ENCODE results near the gene NCDN. TPM values are rescaled to one million over a fixed set of nuclear protein-coding genes. Genes with fewer than 3 reads are reported as not detected.

NCDN gene
- total and polyA plus RNA-seq, 2 of the 8 experiments (the other 6 are each of a cell fraction or from before 2014, with no cell fraction given), result 26.2 to 35.4 TPM

DNA sequence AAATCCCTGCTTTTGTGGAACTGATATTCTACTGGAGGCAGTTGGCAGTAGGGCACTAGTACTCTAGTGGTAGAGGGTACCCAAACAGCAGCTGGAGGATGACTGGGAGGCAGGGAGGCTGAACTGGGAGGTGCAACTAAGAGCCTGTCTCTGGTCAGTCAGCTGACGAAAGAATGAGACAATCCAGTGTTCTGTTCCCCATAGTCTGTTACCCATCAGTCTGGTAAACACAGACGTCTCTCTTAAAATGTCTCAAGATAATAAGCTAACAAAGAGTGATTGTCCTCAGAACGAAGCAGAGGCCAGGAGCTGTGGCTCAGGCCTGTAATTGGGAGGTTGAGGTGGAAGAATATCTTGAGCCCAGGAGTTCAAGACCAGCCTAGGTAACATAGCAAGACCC lies 45.9 kb downstream of the NCDN start:
- POLR2A ChIA-PET (ENCODE audit: partially characterized antibody), result no interaction called here
- no peak overlapping the region for H3K23ac ChIP-seq (ENCODE audit: insufficient read length)
- TF ChIP-seq CREB1 (IDR thresholded peaks at IDR 0.05) (no peak), FOSL1 (IDR thresholded peaks at IDR 0.05; ENCODE audit: insufficient read depth, low read depth, low read length) (no peak), POLR2AphosphoS5 (IDR thresholded peaks at IDR 0.05; ENCODE audit: low read depth, low read length) (no peak), GABPA (IDR thresholded peaks at IDR 0.05; ENCODE audit: borderline replicate concordance, insufficient read depth, low read length) (no peak), RBBP5 (IDR thresholded peaks at IDR 0.05; ENCODE audit: borderline replicate concordance, low read depth, low read length) (no peak), ASH2L (IDR thresholded peaks at IDR 0.05; ENCODE audit: low read length) (no peak), EZH2 (IDR thresholded peaks at IDR 0.05; ENCODE audit: low read depth, low read length, severe bottlenecking) (no peak), SUZ12 (IDR thresholded peaks at IDR 0.05; ENCODE audit: low read length) (no peak), KDM1A (IDR thresholded peaks at IDR 0.05; ENCODE audit: borderline replicate concordance, low read length) (no peak), CTBP2 (IDR thresholded peaks at IDR 0.05; ENCODE audit: borderline replicate concordance, insufficient read depth, insufficient read length, low read length) (no peak), POLR2A (IDR thresholded peaks at IDR 0.05; ENCODE audit: control extremely low read depth in 1 of 2, low read depth in 2 of 2, low read length in 2 of 2) (no peak), RNF2 (IDR thresholded peaks at IDR 0.05; ENCODE audit: borderline replicate concordance, low read depth, low read length, missing control alignments, poor library complexity, severe bottlenecking) (no peak)
- no peak overlapping the region for H3K18ac ChIP-seq (ENCODE audit: extremely low read depth, low read length)
- DNase-seq (ENCODE audit: low read depth in 1 of 2, low spot score in 2 of 2) (no peak), FAIRE-seq (no peak)
- H3K14ac ChIP-seq (ENCODE audit: insufficient read length), result no peak overlapping the region
- peaks cover 0 to 42% (median 26%) of the 10 kb centered on the region in 4 experiments; a peak in 4 of 8 replicates for H3K36me3 ChIP-seq (ENCODE audit: control insufficient read depth in 2 of 4, insufficient read depth in 4 of 4, low read length in 3 of 4)
- no peak overlapping the region for H2BK120ac ChIP-seq (replicated peaks; ENCODE audit: low read depth, low read length)
- H2AK5ac ChIP-seq (ENCODE audit: low read depth, low read length), result no peak overlapping the region
- H3K4me2 ChIP-seq (ENCODE audit: insufficient read depth in 1 of 2, low read depth in 2 of 2, low read length in 2 of 2), result no peak overlapping the region
- CTCF ChIA-PET (ENCODE audit: partially characterized antibody), result interaction anchor here (0.7 to 7.8 kb wide), 7 partner anchors 10 to 123 kb away, joined by 3 to 38 read pairs (median 4); no protein-coding TSS in a partner anchor
- H2BK5ac ChIP-seq (ENCODE audit: low read depth, low read length), result no peak overlapping the region
- H3K4me1 ChIP-seq (replicated peaks in 1 of 4; ENCODE audit: control insufficient read depth in 3 of 4, insufficient read depth in 4 of 4, low read length in 3 of 4), result no peaks in the 10 kb centered on the region
- H3K79me2 ChIP-seq (ENCODE audit: control insufficient read depth in 1 of 2, insufficient read depth in 2 of 2, low read length in 2 of 2), result peaks cover 0 to 13% of the 10 kb centered on the region in 2 experiments; a peak in 2 of 4 replicates
- H2BK12ac ChIP-seq (ENCODE audit: low read depth, low read length), result no peak overlapping the region
- H3K27ac ChIP-seq (ENCODE audit: low read depth, low read length), result no peak overlapping the region
- no peaks in the 10 kb centered on the region for H3K79me1 ChIP-seq (ENCODE audit: low read depth, low read length)
- H3K56ac ChIP-seq (replicated peaks; ENCODE audit: insufficient read length, low read depth, low read length), result no peak overlapping the region
- H3K9me3 ChIP-seq (ENCODE audit: insufficient read depth in 2 of 2, low read depth in 1 of 2, low read length in 1 of 2), result no peaks in the 10 kb centered on the region
- no peaks in the 10 kb centered on the region for H3K27me3 ChIP-seq (replicated peaks in 1 of 4; ENCODE audit: control insufficient read depth in 3 of 4, extremely low read depth in 1 of 4, insufficient read depth in 3 of 4, low read length in 3 of 4)
- H4K8ac ChIP-seq (ENCODE audit: extremely low read depth, insufficient read depth, low read length), result no peak overlapping the region
- no peak overlapping the region for H4K5ac ChIP-seq (ENCODE audit: insufficient read length, low read depth, low read length)
- H3K4me3 ChIP-seq (ENCODE audit: extremely low read depth in 1 of 4, insufficient read depth in 2 of 4, low read depth in 3 of 4, low read length in 4 of 4), result no peak overlapping the region
- H3K23me2 ChIP-seq (ENCODE audit: low read depth, low read length), result no peaks in the 10 kb centered on the region
- WGBS, 2 experiments (ENCODE audit: extremely low coverage in 1 of 2, insufficient coverage in 1 of 2, insufficient read length in 1 of 2, insufficient replicate concordance in 2 of 2, low coverage in 1 of 2, low lambda C conversion rate in 2 of 2, missing lambda C conversion rate in 1 of 2), result 87% methylated on average over 3 of the region's 3 CpGs; no CpG with 5 or more reads in 1 of the 2 experiments
- H2BK20ac ChIP-seq (ENCODE audit: low read length), result no peak overlapping the region
- no peak overlapping the region for H3K4ac ChIP-seq (replicated peaks; ENCODE audit: insufficient read length, low read depth, low read length)
- no peak overlapping the region for H2BK15ac ChIP-seq (ENCODE audit: low read length)
- peaks cover 0 to 2% of the 10 kb centered on the region in 2 experiments for H4K20me1 ChIP-seq (replicated peaks in 1 of 2; ENCODE audit: control insufficient read depth in 1 of 2, insufficient read depth in 2 of 2, low read length in 2 of 2)
- H4K91ac ChIP-seq (replicated peaks; ENCODE audit: insufficient read length, low read length), result no peak overlapping the region
- no peak overlapping the region for H3K9ac ChIP-seq (replicated peaks in 1 of 4; ENCODE audit: extremely low read depth in 1 of 4, low read depth in 3 of 4, low read length in 3 of 4)
- no peak overlapping the region for H2AFZ ChIP-seq (ENCODE audit: low read length)

Measured in H1 (cell line).